Measurements from ENCODE around the gene PCYOX1L. TPM values are rescaled to one million over a fixed set of nuclear protein-coding genes. Genes with fewer than 3 reads are reported as not detected.

The PCYOX1L gene
- total and polyA plus RNA-seq, 2 of the 8 experiments (the other 6 are each of a cell fraction or from before 2014, with no cell fraction given), result 6.8 to 17.2 TPM

DNA sequence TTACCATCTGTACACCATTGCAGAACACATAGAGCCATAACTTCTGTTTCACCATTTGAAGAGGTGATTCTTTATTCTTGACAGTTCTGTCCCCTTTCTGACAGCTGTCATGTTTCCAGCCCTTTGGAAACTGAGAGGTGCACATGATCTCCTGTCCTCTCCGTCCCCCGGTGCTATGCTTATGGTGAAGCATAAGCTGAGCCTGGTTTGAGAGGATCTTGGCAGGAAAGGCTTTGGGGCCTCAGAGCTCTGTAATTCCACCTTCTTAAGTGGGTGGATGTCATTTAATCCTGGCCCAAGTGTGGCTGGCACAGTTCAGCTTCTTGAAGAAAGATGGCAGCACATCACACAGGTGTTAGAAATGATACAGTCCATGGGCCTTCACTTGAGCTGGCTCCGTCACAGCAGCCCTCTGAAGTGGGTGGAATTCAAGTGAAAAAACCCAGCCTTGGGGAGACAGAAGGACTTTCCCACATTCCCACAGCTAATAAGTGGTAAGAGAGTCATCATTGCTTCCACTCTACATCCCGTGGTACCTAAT lies 43.2 kb upstream of the PCYOX1L start:
- CTCF ChIA-PET (ENCODE audit: partially characterized antibody), result interaction anchor here (0.7 to 3.2 kb wide), 23 partner anchors 9 to 163 kb away, joined by 3 to 32 read pairs (median 5); no protein-coding TSS in a partner anchor
- no peaks in the 10 kb centered on the region for H3K23me2 ChIP-seq (ENCODE audit: low read depth, low read length)
- H3K79me1 ChIP-seq (ENCODE audit: low read depth, low read length), result no peaks in the 10 kb centered on the region
- no peaks in the 10 kb centered on the region for H3K36me3 ChIP-seq (ENCODE audit: control insufficient read depth in 2 of 4, insufficient read depth in 4 of 4, low read length in 3 of 4)
- no peak overlapping the region for H3K9ac ChIP-seq (replicated peaks in 1 of 4; ENCODE audit: extremely low read depth in 1 of 4, low read depth in 3 of 4, low read length in 3 of 4)
- no peak overlapping the region for H2BK5ac ChIP-seq (ENCODE audit: low read depth, low read length)
- no peak for TF ChIP-seq CHD2 (IDR thresholded peaks at IDR 0.05; ENCODE audit: low read length)
- no peak for TF ChIP-seq KDM1A (IDR thresholded peaks at IDR 0.05; ENCODE audit: borderline replicate concordance, low read length)
- no peak for TF ChIP-seq GTF2F1 (IDR thresholded peaks at IDR 0.05; ENCODE audit: borderline replicate concordance, low read depth, low read length)
- TF ChIP-seq EZH2 (IDR thresholded peaks at IDR 0.05; ENCODE audit: low read depth, low read length, severe bottlenecking), result no peak
- TF ChIP-seq, protein P1, sequence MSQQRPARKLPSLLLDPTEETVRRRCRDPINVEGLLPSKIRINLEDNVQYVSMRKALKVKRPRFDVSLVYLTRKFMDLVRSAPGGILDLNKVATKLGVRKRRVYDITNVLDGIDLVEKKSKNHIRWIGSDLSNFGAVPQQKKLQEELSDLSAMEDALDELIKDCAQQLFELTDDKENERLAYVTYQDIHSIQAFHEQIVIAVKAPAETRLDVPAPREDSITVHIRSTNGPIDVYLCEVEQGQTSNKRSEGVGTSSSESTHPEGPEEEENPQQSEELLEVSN (IDR thresholded peaks at IDR 0.05), result no peak
- TF ChIP-seq BCL11A (IDR thresholded peaks at IDR 0.05; ENCODE audit: low read depth in 2 of 2, low read length in 2 of 2), result no peak
- TF ChIP-seq CTCF (IDR thresholded peaks at IDR 0.05; ENCODE audit: control extremely low read depth in 1 of 3, insufficient read depth in 1 of 3, low read depth in 1 of 3, low read length in 3 of 3), result peak in 1 of 3 experiments; percentile 36; a peak in 1 of 4 replicates
- TF ChIP-seq RFX5 (IDR thresholded peaks at IDR 0.05; ENCODE audit: borderline replicate concordance, low read depth, low read length), result no peak
- no peak overlapping the region for H2AFZ ChIP-seq (ENCODE audit: low read length)
- no peak overlapping the region for H2BK12ac ChIP-seq (ENCODE audit: low read depth, low read length)
- no peak overlapping the region for H3K23ac ChIP-seq (ENCODE audit: insufficient read length)
- FAIRE-seq (no peak), DNase-seq (ENCODE audit: low read depth in 1 of 2, low spot score in 2 of 2) (no peak)
- H4K8ac ChIP-seq (ENCODE audit: extremely low read depth, insufficient read depth, low read length), result no peak overlapping the region
- H3K14ac ChIP-seq (ENCODE audit: insufficient read length), result no peak overlapping the region
- no peak overlapping the region for H3K27ac ChIP-seq (ENCODE audit: low read depth, low read length)
- no peak overlapping the region for H2BK120ac ChIP-seq (replicated peaks; ENCODE audit: low read depth, low read length)
- H2BK15ac ChIP-seq (ENCODE audit: low read length), result no peak overlapping the region
- H3K27me3 ChIP-seq (replicated peaks in 1 of 4; ENCODE audit: control insufficient read depth in 3 of 4, extremely low read depth in 1 of 4, insufficient read depth in 3 of 4, low read length in 3 of 4), result no peaks in the 10 kb centered on the region
- WGBS, 2 experiments (ENCODE audit: extremely low coverage in 1 of 2, insufficient coverage in 1 of 2, insufficient read length in 1 of 2, insufficient replicate concordance in 2 of 2, low coverage in 1 of 2, low lambda C conversion rate in 2 of 2, missing lambda C conversion rate in 1 of 2), result 94% methylated on average over 4 of the region's 4 CpGs; no CpG with 5 or more reads in 1 of the 2 experiments
- H2BK20ac ChIP-seq (ENCODE audit: low read length), result no peak overlapping the region
- no peaks in the 10 kb centered on the region for H3K79me2 ChIP-seq (ENCODE audit: control insufficient read depth in 1 of 2, insufficient read depth in 2 of 2, low read length in 2 of 2)
- H3K4me2 ChIP-seq (ENCODE audit: insufficient read depth in 1 of 2, low read depth in 2 of 2, low read length in 2 of 2), result no peak overlapping the region
- H3K4me1 ChIP-seq (replicated peaks in 1 of 4; ENCODE audit: control insufficient read depth in 3 of 4, insufficient read depth in 4 of 4, low read length in 3 of 4), result peaks cover 0 to 6% (median 3%) of the 10 kb centered on the region in 4 experiments; a peak in 4 of 7 replicates
- no peak overlapping the region for H4K5ac ChIP-seq (ENCODE audit: insufficient read length, low read depth, low read length)
- no peaks in the 10 kb centered on the region for H3K9me3 ChIP-seq (ENCODE audit: insufficient read depth in 2 of 2, low read depth in 1 of 2, low read length in 1 of 2)
- POLR2A ChIA-PET (ENCODE audit: partially characterized antibody), result no interaction called here
- no peak overlapping the region for H4K91ac ChIP-seq (replicated peaks; ENCODE audit: insufficient read length, low read length)
- H3K4me3 ChIP-seq (ENCODE audit: extremely low read depth in 1 of 4, insufficient read depth in 2 of 4, low read depth in 3 of 4, low read length in 4 of 4), result no peak overlapping the region
- H3K4ac ChIP-seq (replicated peaks; ENCODE audit: insufficient read length, low read depth, low read length), result no peak overlapping the region
- H3K56ac ChIP-seq (replicated peaks; ENCODE audit: insufficient read length, low read depth, low read length), result no peak overlapping the region
- no peak overlapping the region for H2AK5ac ChIP-seq (ENCODE audit: low read depth, low read length)
- H3K18ac ChIP-seq (ENCODE audit: extremely low read depth, low read length), result no peak overlapping the region
- H4K20me1 ChIP-seq (replicated peaks in 1 of 2; ENCODE audit: control insufficient read depth in 1 of 2, insufficient read depth in 2 of 2, low read length in 2 of 2), result no peaks in the 10 kb centered on the region
